Skin epidermis (tissue), 12 donors: ENCODE results near the gene MOG.

Source experiments
- H3K27ac ChIP-seq, 21 experiments: fragments of 200-600 bp; sonication (generic) in 11 of 21; one replicate each; pipeline ENCODE4 v1.5.0; 2020; ENCODE audit warnings: mild to moderate bottlenecking in 3 of 21, inconsistent platforms in 2 of 21, moderate library complexity in 2 of 21
- H3K4me3 ChIP-seq, 7 experiments: fragments of 200-600 bp; sonication (generic) in 2 of 7; one replicate each; pipeline ENCODE4 v1.5.0; 2020; ENCODE audit warnings: inconsistent platforms in 2 of 7, mild to moderate bottlenecking in 2 of 7, moderate library complexity in 1 of 7

MOG gene

DNA sequence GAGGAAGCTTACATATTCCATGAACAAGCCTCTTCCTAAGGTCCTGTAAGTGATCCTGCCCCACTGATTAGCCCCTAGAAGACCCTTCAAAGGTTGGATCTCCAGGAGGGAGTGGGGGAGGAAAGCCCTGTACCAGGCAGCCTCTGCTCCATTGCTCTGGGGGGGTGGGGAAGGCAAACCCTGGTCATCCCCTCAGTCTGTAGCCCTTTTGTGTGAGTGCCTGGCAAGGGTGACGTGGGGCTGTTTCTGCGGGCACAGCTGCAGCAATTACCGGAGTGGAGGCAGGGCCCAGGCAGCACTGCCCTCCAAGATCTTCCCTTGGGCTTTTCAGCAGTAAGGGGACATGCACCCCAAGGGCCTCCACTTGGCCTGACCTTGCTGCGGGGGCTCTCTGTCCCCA lies at the start of gene MOG:
Gene MOG (plus strand): TSS at position 295 of the 400 bp plus-strand sequence. CDS start 118 bp downstream, outside the sequence.
- no peak within 1 kb of the TSS for H3K27ac ChIP-seq
- H3K4me3 ChIP-seq: no peak within 1 kb of the TSS

GRCh38 chr6:29608131-29608530 lies 48.8 kb upstream of the MOG start:
- H3K4me3 ChIP-seq: no peak overlapping the region
- no peak overlapping the region for H3K27ac ChIP-seq

GRCh38 chr6:29610540-29610939 lies 46.4 kb upstream of the MOG start:
- no peak overlapping the region for H3K4me3 ChIP-seq
- H3K27ac ChIP-seq: no peak overlapping the region

DNA sequence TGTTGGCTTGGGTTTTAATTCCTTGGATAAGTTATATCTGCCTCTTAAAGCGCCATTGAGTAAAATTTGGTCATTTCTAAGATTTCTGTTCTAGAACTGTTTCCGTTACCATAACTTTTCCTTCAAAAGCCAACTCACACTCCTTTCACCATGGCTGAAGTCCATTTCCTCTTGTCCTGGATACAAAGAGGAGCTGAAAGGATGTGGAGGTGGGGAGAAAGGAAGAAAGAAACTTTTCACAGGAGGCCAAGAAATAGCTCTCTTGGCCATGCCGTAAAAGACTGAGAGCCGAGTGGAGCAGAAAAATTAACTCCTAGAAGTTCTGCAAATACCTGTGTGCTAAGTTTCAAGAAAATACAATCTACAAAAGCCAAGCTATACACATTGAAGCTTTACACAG lies 45.5 kb upstream of the MOG start:
- Histone ChIP-seq H3K27ac (no peak overlapping the region), H3K4me3 (no peak overlapping the region)

GRCh38 chr6:29617782-29618554 lies 38.9 kb upstream of the MOG start:
- no peak overlapping the region for H3K4me3 ChIP-seq
- H3K27ac ChIP-seq: no peak overlapping the region

- Histone ChIP-seq H3K27ac (no peak overlapping the region), H3K4me3 (no peak overlapping the region)
These were observed 37.2 kb upstream of the MOG start for GRCh38 chr6:29619578-29620160.

DNA sequence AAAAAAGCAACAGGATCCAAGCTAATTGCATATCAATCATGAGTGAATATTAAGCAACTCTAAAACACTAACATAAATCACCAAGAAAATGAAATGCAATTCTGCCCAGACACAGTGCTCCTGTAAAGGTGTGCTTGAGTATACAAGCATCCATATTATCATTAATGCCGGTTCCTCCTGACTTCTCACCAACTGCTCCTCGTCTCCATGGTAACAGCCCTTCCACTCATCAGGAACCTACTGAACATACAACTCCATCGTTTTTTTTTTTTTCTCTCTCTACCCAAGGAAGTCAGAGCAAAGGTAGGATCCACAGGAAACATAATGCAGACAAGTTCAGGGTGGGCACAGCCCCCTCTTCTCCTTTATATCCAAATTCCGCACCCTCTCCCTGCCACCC lies 36.3 kb upstream of the MOG start:
- H3K27ac ChIP-seq: no peak overlapping the region
- no peak overlapping the region for H3K4me3 ChIP-seq

- Histone ChIP-seq H3K4me3 (no peak overlapping the region), H3K27ac (no peak overlapping the region)
These were observed 32.4 kb upstream of the MOG start for GRCh38 chr6:29624520-29624961.

DNA sequence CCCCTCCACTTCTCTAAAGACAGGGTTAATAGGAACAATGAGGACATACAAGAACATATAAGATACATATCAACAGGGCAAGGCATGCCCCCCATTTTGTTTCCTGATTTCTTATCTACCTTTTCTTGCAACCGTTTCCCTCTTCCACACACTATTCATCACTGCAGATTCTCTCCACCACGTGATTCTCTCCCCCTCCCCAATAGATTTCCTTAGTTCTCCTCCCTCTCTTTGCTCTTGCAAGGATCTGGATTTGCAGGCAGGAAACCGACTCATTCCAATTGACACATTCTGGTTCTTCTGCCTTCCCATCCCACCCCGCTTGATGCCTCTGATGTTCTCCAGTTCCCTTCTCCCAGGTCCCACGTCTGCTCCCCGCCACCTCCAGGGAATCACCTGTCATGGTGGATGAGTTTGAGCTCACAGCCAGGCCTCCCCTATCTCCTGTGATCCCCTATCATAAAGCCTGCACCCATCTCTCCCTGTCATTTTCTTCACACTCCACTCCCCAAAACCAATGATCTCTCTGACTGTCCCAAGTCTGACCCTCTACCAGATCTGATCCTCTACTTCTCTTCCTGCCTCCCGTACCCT lies 31.5 kb upstream of the MOG start:
- Histone ChIP-seq H3K27ac (no peak overlapping the region), H3K4me3 (no peak overlapping the region)

DNA sequence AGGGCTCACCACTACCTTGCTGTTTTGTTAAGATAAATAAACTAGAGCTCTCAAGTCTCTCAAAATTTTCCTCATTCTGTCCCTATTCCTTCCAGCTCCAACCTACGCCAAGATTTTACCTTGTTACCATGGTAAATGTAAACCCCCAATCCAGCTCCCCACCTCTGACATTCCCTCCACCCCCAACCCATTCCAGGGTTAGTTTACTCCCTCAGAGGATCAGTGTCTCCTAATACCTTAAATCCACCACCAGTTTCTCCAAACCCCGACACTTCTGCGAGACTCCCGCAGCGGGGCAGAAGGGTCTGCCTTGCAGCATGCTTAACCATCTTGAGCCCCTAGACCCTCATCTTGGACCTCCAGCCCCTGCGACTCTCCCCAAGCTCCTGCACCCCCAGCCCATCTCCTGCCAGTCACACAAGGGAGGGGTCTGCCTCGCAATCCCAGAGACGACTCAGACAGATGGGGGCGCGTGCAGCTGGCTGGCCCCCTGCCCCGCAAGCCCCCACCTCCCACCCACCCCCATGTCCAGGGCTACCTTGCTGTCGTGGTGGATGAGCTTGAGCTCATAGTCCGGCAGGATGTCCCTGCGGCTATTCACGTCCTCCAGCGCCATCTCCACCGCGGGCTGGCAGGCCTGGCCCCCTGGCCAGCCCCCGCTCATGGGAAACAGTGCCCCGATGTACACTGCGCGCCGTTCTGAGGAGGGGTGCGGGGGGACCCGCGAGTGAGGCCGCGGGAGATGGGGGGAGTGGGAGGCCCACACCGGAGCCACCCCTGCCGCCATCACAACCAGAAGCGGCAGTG lies 29.7 kb upstream of the MOG start:
- Histone ChIP-seq H3K27ac (peak overlapping the region in 13 of 21 experiments; percentile 16 to 83 (median 62)), H3K4me3 (peak overlapping the region; percentile 37 to 56 (median 45))

DNA sequence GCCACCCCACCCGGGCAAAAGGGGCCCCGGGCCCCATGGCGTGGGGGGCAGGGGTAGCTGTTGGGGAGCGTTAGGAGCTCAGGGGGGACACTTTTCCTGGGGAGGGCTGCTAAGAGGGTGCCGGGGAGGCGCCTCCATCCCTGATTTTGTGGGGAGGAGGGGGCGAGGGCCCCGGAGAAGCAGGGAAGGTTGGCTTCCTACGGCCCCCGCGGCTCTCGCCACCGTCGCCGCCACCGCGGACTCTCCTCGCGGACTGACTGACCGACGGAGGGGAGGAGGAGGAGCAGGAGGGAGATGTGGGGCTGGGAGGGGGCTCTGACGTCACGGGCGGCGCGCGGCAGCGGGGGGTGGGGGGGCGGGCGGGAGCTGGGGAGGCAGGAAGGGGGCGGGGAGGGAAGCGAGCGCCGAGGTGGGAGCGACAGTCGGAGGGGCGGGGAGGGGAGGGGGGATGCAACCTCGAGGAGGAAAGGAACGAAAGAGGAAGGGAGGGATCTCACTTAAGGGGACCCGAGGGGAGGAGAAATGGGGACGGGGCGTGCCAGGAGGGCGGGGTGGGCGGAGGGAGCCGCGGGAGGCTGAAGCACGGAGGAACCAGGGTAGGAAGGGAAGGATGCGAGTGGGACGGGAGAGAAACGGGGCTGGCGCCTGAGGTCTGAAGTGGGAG lies 29.0 kb upstream of the MOG start:
- peak overlapping the region in 14 of 21 experiments; percentile 23 to 83 (median 60) for H3K27ac ChIP-seq
- H3K4me3 ChIP-seq: peak overlapping the region; percentile 37 to 56 (median 45)

DNA sequence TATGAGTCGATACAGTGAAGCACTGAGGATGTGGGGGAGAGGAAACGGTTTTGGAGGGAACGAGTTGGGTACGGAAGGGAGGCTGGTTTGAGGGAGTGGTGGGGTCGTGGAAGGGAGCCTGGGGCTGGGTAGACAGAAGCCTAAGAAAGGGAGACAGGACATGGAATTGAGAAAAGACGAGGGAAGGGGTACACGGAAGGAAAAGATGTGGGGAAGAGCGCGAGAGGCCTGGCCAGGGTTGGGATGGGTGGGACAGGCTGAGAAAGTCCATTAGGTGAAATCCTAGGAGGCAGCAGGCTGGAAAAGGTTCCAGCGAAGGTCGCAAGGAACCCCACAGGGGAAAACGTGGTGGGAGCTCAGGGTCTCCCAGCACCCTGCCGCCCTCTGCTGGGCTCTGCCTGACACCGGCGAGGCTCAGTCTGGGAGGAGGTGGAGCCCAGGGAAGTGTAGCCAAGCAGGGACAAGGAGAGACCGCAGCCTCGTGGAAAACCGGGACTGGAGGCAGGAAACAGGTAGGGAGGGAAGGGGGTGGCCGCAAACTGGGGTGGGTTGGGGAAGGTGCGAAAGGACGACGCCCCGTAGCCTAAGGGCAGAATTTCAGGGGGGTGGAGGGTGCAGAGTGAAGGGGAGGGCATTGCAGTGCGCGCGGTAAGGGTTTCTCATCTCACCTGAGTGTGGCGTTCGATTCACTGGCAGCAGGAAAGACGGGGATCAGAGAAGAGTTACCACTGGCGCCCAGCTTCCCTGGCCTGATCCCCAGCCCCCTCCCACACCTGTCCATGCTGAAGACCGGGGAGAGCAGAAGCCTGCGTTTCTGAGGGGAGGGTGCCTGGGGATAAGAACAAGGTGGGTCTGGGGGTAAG lies 28.2 kb upstream of the MOG start:
- peak overlapping the region in 13 of 21 experiments; percentile 9 to 83 (median 53) for H3K27ac ChIP-seq
- H3K4me3 ChIP-seq: peak overlapping the region; percentile 37 to 56 (median 45)

DNA sequence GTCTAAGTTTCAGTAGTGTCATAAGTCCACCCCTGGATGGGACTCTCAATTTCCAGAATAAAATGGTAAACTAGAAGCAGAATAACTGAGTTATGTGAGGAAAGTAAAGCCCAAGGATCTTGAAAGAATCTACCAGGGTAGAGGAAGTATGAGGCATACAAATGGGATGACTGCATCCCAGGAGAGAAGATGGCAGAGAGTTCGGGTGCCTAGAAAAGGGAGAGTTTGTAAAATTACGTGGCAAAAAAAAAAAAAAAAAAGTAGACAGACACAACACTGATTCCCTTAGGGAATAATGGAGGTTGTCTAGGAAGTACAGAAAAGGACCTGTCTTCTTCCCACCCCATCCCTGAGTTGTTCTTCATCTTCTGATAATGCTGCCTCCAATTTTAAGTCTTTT lies 27.3 kb upstream of the MOG start:
- H3K4me3 ChIP-seq: no peak overlapping the region
- H3K27ac ChIP-seq: no peak overlapping the region

GRCh38 chr6:29630315-29630714 lies 26.6 kb upstream of the MOG start:
- Histone ChIP-seq H3K4me3 (no peak overlapping the region), H3K27ac (no peak overlapping the region)

DNA sequence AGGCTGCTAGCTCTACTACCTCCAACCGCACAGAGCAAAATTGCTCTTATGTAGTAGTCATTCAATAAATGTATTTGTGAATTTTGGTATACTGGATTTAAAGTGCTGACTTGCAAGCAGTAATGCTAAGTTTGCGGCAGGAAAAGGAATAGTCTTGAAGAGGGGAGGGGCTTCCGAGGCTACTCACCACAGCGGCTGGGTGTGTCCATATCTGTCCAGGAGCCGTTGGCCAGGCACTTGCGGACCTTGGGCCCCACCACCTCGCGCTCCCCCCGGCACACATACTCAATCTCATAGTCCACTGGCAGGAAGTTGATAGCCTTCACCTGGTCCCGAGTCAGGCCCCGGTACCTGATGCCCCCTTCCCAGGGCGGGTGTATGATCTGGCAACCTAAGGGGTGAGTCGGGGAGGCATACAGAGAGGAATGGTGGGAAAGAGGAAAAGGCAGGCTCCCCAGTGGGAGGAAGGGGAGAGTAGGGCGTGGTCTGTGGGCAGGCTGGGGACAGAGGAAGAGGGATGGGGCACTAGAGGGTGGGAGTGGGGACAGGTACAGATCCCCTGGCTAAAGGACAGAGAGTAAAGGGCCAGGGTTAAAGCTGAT lies 25.6 kb upstream of the MOG start:
- no peak overlapping the region for H3K4me3 ChIP-seq
- H3K27ac ChIP-seq: no peak overlapping the region

- Histone ChIP-seq H3K27ac (peak overlapping the region; percentile 16 to 92 (median 77)), H3K4me3 (peak overlapping the region; percentile 47 to 91 (median 75))
These were observed 24.8 kb upstream of the MOG start for GRCh38 chr6:29631860-29632731.

GRCh38 chr6:29632789-29633533 lies 23.9 kb upstream of the MOG start, which contains the start of gene GABBR1:
TSS of gene GABBR1 (minus strand) at chr6:29633183. CDS start at chr6:29632385, 798 bp downstream.
- peak within 1 kb of the TSS; percentile 47 to 91 (median 75) for H3K4me3 ChIP-seq
- peak within 1 kb of the TSS; percentile 16 to 92 (median 77) for H3K27ac ChIP-seq
